NCI-H510A (cell line): ENCODE measurements around the gene CTNNAL1.
"Not testable (repeated sequence)": the region's sequence is repeated elsewhere in the genome, so short reads cannot be mapped to it uniquely, and the experiment has no call there.

ENCODE experiments used
- DNase-seq: peaks from one replicate; lab custom pipeline; 2025; lab: John Stamatoyannopoulos, UW

CTNNAL1 gene

GRCh38 chr9:108933231-108933717, 80.0 kb downstream of the CTNNAL1 start:
- DNase-seq: no peak

GRCh38 chr9:108928386-108928785, 84.9 kb downstream of the CTNNAL1 start:
- no peak for DNase-seq

DNA sequence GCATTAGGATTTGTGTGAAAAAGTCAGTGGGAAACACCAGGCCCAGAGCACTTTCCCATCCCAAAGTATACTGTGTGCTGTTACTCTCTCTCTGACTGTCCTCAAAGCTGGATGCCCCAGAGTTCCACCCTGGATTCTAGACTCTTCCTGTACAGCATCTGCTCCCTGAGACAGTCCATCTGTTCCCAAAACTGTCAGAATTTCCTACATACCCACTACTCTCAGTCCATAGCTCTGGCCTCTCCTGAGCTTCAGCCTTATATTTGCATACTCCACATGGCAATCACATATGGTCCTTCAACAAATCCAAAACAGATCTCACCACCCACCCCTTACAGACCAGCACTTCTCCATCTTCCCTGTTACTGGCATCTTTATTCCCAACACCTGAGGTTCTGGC, 88.8 kb downstream of the CTNNAL1 start:
- DNase-seq: no peak

GRCh38 chr9:108921200-108921599, 92.1 kb downstream of the CTNNAL1 start:
- no peak for DNase-seq

GRCh38 chr9:108920401-108920800, 92.9 kb downstream of the CTNNAL1 start:
- DNase-seq: not testable (repeated sequence)

- DNase-seq: no peak
Observed at GRCh38 chr9:108919517-108919916, 93.8 kb downstream of the CTNNAL1 start.

- DNase-seq: no peak
Observed at GRCh38 chr9:108913391-108913790, 99.9 kb downstream of the CTNNAL1 start.

DNA sequence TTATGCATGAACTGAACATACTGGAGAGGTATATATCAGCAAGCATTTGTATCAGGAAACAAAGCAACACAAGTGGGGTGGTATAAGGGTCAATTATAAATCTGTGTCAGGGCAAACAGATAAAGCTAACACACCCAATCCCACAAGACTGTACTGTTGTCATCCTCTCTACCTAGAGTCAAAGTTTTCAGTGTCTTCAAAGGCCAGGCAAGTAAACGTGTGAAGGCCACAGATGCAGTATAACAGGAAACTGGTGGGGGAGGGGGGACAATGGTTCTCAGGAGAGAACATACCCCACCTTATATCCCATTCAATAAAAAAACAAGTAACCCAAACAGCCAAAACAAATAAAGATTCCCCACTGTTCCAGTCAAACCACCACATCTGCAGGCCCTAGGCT, 101.5 kb downstream of the CTNNAL1 start:
- no peak for DNase-seq

DNA sequence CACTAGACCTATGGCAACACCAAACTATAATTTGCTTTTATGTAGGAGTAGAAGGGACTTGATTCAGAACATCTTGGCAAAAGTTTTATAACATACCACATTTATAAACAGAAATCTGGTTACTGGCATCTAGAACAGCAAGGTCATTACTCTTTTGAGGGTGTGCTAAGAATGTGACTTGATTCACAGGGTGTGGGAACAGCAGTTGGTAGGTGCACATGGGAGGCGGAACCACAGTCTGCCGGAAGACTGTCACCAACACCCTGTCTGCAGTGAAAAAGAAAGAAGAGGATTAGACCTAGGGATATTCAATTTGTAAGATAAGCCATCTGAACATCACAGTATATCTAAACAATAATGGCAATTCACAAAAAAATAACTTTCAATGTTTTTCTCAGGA, 102.4 kb downstream of the CTNNAL1 start:
- no peak for DNase-seq

DNA sequence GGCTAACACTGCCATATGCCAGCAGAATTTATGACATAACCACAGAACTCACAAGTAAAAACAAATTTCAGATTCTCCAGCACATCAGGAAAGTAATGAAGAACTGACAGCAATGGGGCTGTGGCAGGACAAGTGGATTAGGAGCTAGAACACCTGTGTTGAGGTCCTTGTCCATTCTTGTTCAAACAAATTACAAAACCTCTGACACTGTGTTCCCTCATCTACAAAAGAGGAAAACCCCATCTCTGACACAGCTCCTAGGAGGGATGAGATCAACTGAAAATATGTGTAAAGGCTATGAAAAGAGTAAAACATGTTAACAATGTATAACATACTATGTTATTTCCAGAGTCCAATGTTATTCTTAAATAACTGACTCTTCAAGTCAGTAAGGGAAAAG, 102.9 kb downstream of the CTNNAL1 start:
- no peak for DNase-seq

DNA sequence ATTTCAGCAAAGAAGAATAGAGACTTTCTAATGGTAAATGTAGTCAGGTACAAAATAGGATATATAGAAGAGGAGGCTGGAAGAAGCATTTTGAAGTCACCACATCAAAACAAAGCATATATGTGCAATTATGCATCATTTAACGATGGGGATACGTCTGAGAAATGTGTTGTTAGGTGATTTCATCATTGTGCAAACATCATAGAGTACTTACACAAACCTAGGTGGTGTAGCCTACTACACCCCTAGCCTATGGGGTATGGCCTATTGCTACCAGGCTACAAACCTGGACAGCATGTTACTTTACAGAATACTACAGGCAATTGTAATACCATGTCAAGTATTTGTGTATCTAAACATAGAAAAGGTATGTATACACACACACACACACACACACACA, 107.8 kb downstream of the CTNNAL1 start:
- DNase-seq: no peak

DNA sequence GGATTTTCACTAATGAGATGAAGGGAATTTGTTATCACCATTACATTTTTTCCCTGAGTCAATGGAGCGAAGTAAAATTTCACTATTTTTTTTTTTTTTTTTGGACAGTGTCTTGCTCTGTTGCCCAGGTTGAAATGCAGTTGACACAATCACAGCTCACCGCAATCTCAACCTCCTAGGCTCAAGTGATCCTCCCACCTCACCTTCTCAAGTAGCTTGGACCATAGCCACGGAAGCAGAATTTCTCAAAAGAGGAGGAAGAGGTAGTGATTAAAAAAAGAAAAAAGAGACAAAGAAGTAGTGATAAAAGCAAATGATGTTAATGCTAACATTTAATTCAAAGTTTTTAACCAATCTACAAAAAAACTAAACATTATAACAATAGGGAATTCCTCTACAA, 109.1 kb downstream of the CTNNAL1 start:
- DNase-seq: no peak

GRCh38 chr9:108903420-108904103, 109.7 kb downstream of the CTNNAL1 start:
- DNase-seq: peak; percentile 9

DNA sequence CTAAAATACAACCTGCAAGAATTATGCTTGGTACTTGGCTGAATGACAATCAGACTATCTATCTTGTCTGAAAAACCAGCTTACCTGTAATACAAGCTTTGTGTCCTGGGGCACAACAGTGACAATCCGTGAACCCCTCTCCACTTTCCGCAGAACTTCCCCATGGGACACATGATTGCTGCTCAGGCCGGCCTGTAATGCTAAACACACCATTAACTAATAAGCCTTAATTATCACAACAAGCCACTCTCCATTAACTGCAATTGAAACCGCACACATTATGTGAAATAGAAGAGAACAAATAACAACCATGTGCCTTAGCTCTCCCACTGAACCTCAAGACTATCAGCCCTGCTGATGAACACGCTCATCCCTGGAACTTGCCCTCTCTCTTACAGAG, 113.1 kb downstream of the CTNNAL1 start:
- no peak for DNase-seq

DNA sequence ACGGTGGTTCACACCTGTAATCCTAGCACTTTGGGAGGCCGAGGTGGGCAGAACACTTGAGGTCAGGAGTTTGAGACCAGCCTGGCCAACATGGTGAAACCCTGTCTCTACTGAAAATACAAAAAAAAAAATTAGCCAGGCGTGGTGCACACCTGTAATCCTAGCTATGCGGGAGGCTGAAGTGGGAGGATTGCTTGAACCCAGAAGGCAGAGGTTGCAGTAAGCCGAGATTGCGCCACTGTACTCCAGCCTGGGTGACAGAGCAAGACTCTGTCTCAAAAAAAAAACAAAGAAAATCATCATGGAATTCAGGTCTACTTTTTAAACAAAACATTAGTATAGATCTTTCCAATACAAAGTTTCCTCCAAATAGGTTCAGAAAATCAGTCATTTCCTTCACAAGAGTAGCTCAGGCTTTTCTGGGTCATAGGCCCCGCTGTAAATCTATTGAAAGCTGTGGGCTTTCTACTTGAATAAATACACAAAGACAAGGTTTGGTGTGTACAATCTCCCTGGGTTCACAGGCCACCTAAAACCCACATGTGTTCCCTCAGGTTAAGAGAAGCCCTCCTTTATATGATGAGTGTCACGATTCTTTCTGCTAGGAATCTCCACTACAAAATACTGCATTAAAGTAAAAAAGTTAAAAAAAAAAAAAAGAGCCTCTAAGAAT, 114.1 kb downstream of the CTNNAL1 start:
- DNase-seq: not testable (repeated sequence)

DNA sequence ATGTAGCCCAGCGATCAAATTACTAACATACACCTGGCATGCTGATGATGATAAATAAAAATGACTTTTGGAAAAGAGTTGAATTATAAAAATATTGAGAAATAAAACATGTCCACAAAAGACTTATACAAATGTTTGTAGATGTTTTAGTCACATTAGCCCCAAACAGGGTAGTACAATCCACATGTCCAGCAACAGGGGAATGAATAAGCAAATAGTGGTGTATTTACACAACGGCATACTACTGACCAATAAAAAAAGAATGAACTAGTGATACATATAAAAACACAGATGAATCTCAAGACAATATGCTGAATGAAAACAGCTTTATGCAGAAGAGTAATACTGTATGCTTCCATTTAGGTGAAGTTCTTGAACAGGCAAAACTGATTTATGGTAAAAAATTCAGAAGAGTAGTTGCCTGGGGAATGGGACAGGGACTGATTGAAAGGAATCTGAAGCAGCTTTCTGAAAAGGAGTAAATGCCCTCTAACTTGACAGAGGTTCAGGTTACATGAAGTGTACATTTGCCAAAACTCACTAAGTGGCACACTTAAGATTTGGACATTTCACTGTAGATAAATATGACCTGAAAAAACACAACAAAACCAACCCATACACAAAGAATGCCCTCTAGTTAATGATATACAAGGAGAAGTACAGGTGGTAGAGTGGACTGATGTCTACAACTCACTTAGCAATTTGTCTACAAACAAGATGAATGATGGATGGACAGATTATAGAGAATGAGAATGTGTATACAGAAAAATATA, 115.8 kb downstream of the CTNNAL1 start:
- no peak for DNase-seq

GRCh38 chr9:108894225-108894997, 118.9 kb downstream of the CTNNAL1 start:
- no peak for DNase-seq
